Activated CD4-positive, alpha-beta T cell treated with anti-CD3 and anti-CD28 coated beads, Interleukin-2, amount 10 ng/mL, durations not matched to agents 24 days and 14 days (primary cell): Measurements from ENCODE around the gene MCCC1. TPM values are rescaled to one million over a fixed set of nuclear protein-coding genes. Genes with fewer than 3 reads are reported as not detected.

Experiments
- DNase-seq: peaks from one replicate; pipeline ENCODE4 v3.0.0; 2022
- H3K27ac Mint-ChIP-seq: one replicate; pipeline ENCODE4 v1.8.0; 2022; ENCODE audit warnings: mild to moderate bottlenecking, mixed read lengths
- H3K27me3 Mint-ChIP-seq: one replicate; pipeline ENCODE4 v1.8.0; 2022; ENCODE audit warnings: mixed read lengths
- H3K36me3 Mint-ChIP-seq: one replicate; pipeline ENCODE4 v1.8.0; 2022; ENCODE audit warnings: low read depth, mild to moderate bottlenecking, mixed read lengths
- H3K4me1 Mint-ChIP-seq: one replicate; pipeline ENCODE4 v1.8.0; 2021; ENCODE audit warnings: mixed read lengths
- H3K4me3 Mint-ChIP-seq: one replicate; pipeline ENCODE4 v1.8.0; 2022; ENCODE audit warnings: mild to moderate bottlenecking, moderate library complexity, mixed read lengths
- H3K9me3 Mint-ChIP-seq: one replicate; pipeline ENCODE4 v1.8.0; 2021; ENCODE audit warnings: mixed read lengths
- intact Hi-C: fragments of 100-400 bp; cut with micrococcal nuclease; formaldehyde crosslinking; loops from one replicate; pipeline ENCODE4 v1.15.1; 2023
- total RNA-seq: library from RNA; stranded (reverse); gene quantifications from 2 replicates; pipeline ENCODE4 v1.2.3, GENCODE V29; 2022

Gene MCCC1
- total RNA-seq, 1 donor from 2014 or later: 25.4 TPM

DNA sequence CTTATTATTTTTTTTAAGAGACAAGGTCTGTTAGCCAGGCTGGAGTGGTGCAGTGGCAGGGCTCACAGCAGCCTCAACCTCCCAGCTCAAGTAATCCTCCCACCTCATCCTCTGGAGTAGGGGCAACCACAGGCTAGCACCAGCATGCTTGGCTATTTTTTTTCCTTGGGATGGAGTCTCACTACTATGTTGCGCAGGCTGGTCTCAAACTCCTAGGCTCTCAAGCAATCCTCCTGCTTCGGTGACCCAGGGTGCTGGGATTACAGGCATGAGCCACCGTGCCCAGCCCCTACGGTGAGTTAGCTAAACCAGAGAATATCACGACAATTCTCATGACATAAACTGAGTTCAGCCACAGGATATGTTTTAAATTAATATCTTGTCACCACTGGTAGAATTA lies 120.9 kb downstream of the MCCC1 start:
- H3K36me3 Mint-ChIP-seq: peaks cover 2% of the 10 kb centered on the region
- H3K4me1 Mint-ChIP-seq: peaks cover 27% of the 10 kb centered on the region
- no peaks in the 10 kb centered on the region for H3K9me3 Mint-ChIP-seq
- no peak for DNase-seq
- H3K27ac Mint-ChIP-seq: no peak overlapping the region
- H3K4me3 Mint-ChIP-seq: peak overlapping the region; percentile 97
- intact Hi-C loops: loop anchor here (2.0 to 5.0 kb wide), 2 partner anchors 120 to 181 kb away; partner anchors contain the start of gene MCCC1
- no peaks in the 10 kb centered on the region for H3K27me3 Mint-ChIP-seq

GRCh38 chr3:182973047-182973446 lies 126.2 kb downstream of the MCCC1 start:
- no peak for DNase-seq
- H3K4me3 Mint-ChIP-seq: no peak overlapping the region
- intact Hi-C loops: no loop called here
- H3K27me3 Mint-ChIP-seq: no peaks in the 10 kb centered on the region
- H3K4me1 Mint-ChIP-seq: peaks cover 27% of the 10 kb centered on the region
- H3K27ac Mint-ChIP-seq: no peak overlapping the region
- H3K9me3 Mint-ChIP-seq: no peaks in the 10 kb centered on the region
- H3K36me3 Mint-ChIP-seq: peaks cover 4% of the 10 kb centered on the region

DNA sequence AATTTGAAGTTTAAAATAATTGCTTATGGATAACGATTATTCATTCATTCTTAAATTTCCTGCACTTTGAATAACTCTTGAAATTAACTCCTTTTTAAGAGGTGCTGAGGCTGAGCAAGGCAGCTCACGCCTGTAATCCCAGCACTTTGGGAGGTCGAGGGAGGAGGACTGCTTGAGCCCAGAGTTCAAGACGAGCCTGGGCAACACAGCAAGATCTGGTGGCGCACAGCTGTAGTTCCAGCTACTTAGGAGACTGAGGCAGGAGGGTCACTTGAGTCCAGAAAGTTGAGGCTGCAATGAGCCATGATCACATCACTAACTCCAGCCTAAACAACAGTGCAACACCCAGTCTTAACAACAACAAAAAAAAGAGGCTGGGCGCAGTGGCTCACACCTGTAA lies 126.9 kb downstream of the MCCC1 start:
- no peak overlapping the region for H3K27ac Mint-ChIP-seq
- no peaks in the 10 kb centered on the region for H3K27me3 Mint-ChIP-seq
- DNase-seq: no peak
- H3K4me1 Mint-ChIP-seq: peaks cover 32% of the 10 kb centered on the region
- no peak overlapping the region for H3K4me3 Mint-ChIP-seq
- no peaks in the 10 kb centered on the region for H3K9me3 Mint-ChIP-seq
- intact Hi-C loops: no loop called here
- peaks cover 4% of the 10 kb centered on the region for H3K36me3 Mint-ChIP-seq

GRCh38 chr3:182971637-182972036 lies 127.7 kb downstream of the MCCC1 start:
- Mint-ChIP-seq H3K36me3 (peaks cover 4% of the 10 kb centered on the region), H3K27ac (no peak overlapping the region), H3K4me1 (peaks cover 37% of the 10 kb centered on the region), H3K27me3 (no peaks in the 10 kb centered on the region), H3K9me3 (no peaks in the 10 kb centered on the region), H3K4me3 (no peak overlapping the region)
- intact Hi-C loops: no loop called here
- no peak for DNase-seq

GRCh38 chr3:182970811-182971418 lies 128.4 kb downstream of the MCCC1 start:
- Mint-ChIP-seq H3K9me3 (no peaks in the 10 kb centered on the region), H3K4me1 (peaks cover 37% of the 10 kb centered on the region), H3K36me3 (peaks cover 7% of the 10 kb centered on the region), H3K27me3 (no peaks in the 10 kb centered on the region), H3K4me3 (no peak overlapping the region), H3K27ac (no peak overlapping the region)
- intact Hi-C loops: no loop called here
- DNase-seq: no peak

- peaks cover 11% of the 10 kb centered on the region for H3K36me3 Mint-ChIP-seq
- H3K4me3 Mint-ChIP-seq: no peak overlapping the region
- no peaks in the 10 kb centered on the region for H3K27me3 Mint-ChIP-seq
- peaks cover 39% of the 10 kb centered on the region for H3K4me1 Mint-ChIP-seq
- no peaks in the 10 kb centered on the region for H3K9me3 Mint-ChIP-seq
- no peak overlapping the region for H3K27ac Mint-ChIP-seq
- intact Hi-C loops: loop anchor here (5.0 kb wide), 3 partner anchors 58 to 462 kb away; partner anchors contain the start of gene ATP11B
- no peak for DNase-seq
Measured at GRCh38 chr3:182969853-182970252, 129.4 kb downstream of the MCCC1 start.

GRCh38 chr3:182969277-182969676 lies 130.0 kb downstream of the MCCC1 start:
- no peaks in the 10 kb centered on the region for H3K27me3 Mint-ChIP-seq
- no peaks in the 10 kb centered on the region for H3K9me3 Mint-ChIP-seq
- peak overlapping the region; percentile 14 for H3K27ac Mint-ChIP-seq
- DNase-seq: no peak
- peak overlapping the region; percentile 56 for H3K4me3 Mint-ChIP-seq
- peaks cover 41% of the 10 kb centered on the region for H3K4me1 Mint-ChIP-seq
- H3K36me3 Mint-ChIP-seq: peaks cover 13% of the 10 kb centered on the region
- intact Hi-C loops: loop anchor here (5.0 kb wide), 3 partner anchors 57 to 463 kb away; partner anchors contain the start of gene ATP11B

GRCh38 chr3:182967218-182968204 lies 131.8 kb downstream of the MCCC1 start:
- H3K4me1 Mint-ChIP-seq: peaks cover 42% of the 10 kb centered on the region
- H3K9me3 Mint-ChIP-seq: no peaks in the 10 kb centered on the region
- H3K27ac Mint-ChIP-seq: peak overlapping the region; percentile 84
- no peaks in the 10 kb centered on the region for H3K27me3 Mint-ChIP-seq
- peaks cover 18% of the 10 kb centered on the region for H3K36me3 Mint-ChIP-seq
- peak; percentile 74 for DNase-seq
- intact Hi-C loops: loop anchor here (1.0 to 5.0 kb wide), 4 partner anchors 12 to 465 kb away; partner anchors contain the start of gene ATP11B
- peak overlapping the region; percentile 34 for H3K4me3 Mint-ChIP-seq

DNA sequence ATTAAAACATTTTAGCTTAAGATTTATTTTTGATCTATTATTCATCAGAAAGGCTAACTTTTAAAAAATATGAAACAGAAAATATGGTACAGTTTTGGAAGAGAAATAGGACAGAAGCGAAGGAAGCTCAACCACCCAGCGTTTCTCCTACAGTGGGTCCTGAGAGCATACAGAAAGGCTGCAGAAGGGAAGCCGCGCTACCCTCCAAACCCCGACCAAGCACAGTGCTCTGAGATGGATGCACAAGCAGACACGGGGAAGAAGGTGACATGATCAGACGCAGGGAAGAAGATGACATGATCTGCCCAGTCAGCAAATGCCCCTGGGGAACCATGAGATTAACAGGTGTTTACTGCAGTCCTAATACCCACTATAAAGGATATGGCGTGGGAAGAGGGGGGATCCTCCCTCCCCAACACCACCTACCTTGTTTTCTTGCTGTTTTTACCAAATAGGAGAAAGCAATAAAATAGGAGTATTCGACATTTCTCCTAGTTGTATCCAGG lies 133.4 kb downstream of the MCCC1 start:
- Mint-ChIP-seq H3K36me3 (peaks cover 20% of the 10 kb centered on the region), H3K4me1 (peaks cover 39% of the 10 kb centered on the region), H3K9me3 (no peaks in the 10 kb centered on the region), H3K27me3 (no peaks in the 10 kb centered on the region), H3K27ac (peak overlapping the region; percentile 51), H3K4me3 (peak overlapping the region; percentile 16)
- DNase-seq: no peak
- intact Hi-C loops: loop anchor here (5.0 kb wide), 3 partner anchors 54 to 466 kb away; partner anchors contain the start of gene ATP11B

Other genes starting within 250 kb of the MCCC1 start
- gene DCUN1D1, start 119.0 kb downstream of the MCCC1 start, total RNA-seq: 54.6 and 59.0 TPM in 2 replicates
- 4.1 and 6.1 TPM in 2 replicates for gene LAMP3, start 63.2 kb upstream of the MCCC1 start, total RNA-seq
- gene B3GNT5, start 153.8 kb upstream of the MCCC1 start, total RNA-seq: 25.0 and 27.9 TPM in 2 replicates